ENCODE data around the gene GAB2.

Gene GAB2

DNA sequence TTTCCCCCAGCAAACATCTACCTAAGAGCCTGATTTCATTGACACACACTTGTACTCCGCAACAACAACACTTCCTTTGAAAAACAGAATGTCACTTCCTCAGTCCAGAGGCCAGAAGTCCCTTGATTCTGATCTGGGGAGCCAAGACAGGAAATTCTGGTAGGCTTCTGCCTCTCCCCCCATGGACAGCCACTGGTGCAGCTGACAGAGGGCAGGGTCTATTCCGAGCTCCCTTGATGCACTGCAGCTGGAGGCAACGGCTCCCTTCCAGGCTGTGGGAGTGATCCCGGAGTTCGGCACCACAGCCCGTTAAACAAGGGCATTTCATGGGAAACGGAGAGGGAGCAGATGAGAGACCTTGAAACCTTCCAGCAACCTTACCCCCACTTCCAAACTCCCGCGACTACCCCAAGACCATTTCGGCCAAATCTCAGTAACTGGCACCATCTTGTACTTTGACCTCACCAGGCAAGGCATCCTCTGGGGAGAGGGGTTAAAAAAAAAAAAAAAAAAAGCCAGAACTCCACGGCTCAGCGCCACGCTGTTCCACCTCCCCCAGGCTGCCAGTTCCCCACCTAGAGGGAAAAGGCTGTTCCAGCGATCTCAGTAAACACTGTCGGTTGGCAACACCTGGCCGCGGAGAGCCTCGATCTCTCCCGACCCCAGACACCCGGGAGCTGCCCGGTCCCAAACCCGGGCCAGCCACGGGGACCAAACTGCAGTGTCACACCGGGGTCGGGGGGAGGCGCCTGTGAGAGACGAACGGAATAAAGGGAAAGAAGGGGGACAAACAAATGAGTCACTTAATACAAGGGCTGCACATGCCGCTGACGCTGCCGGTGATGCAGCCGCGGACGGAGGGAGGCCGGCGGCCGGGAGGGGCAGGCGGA, 1.1 kb downstream of the GAB2 start:
- TF ChIP-seq CSDC2 (CRISPR knock-in tag; IDR thresholded peaks at IDR 0.05) (no peak), OSR1 (CRISPR knock-in tag; IDR thresholded peaks at IDR 0.05) (no peak), TCF4 (CRISPR knock-in tag; IDR thresholded peaks at IDR 0.05; ENCODE audit: borderline replicate concordance) (peak; percentile 52; the same call in 1 of the 2 replicates), ZFP3 (CRISPR knock-in tag; IDR thresholded peaks at IDR 0.05) (peak; percentile 35; the same call in 1 of the 2 replicates), ISL1 (CRISPR knock-in tag; IDR thresholded peaks at IDR 0.05) (no peak), SNAI2 (CRISPR knock-in tag; IDR thresholded peaks at IDR 0.05) (peak; percentile 31; the same call in 1 of the 2 replicates)
- TF ChIP-seq, protein P1, sequence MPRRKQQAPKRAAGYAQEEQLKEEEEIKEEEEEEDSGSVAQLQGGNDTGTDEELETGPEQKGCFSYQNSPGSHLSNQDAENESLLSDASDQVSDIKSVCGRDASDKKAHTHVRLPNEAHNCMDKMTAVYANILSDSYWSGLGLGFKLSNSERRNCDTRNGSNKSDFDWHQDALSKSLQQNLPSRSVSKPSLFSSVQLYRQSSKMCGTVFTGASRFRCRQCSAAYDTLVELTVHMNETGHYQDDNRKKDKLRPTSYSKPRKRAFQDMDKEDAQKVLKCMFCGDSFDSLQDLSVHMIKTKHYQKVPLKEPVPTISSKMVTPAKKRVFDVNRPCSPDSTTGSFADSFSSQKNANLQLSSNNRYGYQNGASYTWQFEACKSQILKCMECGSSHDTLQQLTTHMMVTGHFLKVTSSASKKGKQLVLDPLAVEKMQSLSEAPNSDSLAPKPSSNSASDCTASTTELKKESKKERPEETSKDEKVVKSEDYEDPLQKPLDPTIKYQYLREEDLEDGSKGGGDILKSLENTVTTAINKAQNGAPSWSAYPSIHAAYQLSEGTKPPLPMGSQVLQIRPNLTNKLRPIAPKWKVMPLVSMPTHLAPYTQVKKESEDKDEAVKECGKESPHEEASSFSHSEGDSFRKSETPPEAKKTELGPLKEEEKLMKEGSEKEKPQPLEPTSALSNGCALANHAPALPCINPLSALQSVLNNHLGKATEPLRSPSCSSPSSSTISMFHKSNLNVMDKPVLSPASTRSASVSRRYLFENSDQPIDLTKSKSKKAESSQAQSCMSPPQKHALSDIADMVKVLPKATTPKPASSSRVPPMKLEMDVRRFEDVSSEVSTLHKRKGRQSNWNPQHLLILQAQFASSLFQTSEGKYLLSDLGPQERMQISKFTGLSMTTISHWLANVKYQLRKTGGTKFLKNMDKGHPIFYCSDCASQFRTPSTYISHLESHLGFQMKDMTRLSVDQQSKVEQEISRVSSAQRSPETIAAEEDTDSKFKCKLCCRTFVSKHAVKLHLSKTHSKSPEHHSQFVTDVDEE (CRISPR knock-in tag; IDR thresholded peaks at IDR 0.05), result peak; percentile 16; the same call in 1 of the 2 replicates
- ATAC-seq, result peak; percentile 74

DNA sequence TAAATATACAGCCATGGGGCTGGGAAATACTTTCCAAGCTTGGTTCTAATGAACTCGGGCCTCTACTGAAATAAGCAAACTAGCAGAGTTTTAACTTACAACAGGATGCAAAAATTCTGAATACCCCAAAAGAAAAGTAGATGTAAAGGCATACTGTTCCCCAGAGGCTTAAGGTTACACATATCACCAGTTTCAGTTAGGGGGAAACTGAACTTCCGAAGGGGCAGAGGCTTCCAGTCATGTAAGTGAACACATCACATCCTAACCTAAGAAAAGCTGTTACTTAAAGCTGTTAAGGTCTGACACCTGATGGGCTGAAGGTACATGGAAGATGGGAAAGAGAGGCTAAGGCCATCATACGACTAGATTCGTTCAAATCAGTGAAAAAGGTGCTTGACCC, 2.3 kb downstream of the GAB2 start:
- ATAC-seq, result no peak

More for the DNA sequence above, 2.3 kb downstream of the GAB2 start:
- no peak for TF ChIP-seq ZFP3 (CRISPR knock-in tag; IDR thresholded peaks at IDR 0.05)
- TF ChIP-seq, protein P2, sequence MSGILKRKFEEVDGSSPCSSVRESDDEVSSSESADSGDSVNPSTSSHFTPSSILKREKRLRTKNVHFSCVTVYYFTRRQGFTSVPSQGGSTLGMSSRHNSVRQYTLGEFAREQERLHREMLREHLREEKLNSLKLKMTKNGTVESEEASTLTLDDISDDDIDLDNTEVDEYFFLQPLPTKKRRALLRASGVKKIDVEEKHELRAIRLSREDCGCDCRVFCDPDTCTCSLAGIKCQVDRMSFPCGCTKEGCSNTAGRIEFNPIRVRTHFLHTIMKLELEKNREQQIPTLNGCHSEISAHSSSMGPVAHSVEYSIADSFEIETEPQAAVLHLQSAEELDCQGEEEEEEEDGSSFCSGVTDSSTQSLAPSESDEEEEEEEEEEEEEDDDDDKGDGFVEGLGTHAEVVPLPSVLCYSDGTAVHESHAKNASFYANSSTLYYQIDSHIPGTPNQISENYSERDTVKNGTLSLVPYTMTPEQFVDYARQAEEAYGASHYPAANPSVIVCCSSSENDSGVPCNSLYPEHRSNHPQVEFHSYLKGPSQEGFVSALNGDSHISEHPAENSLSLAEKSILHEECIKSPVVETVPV (CRISPR knock-in tag; IDR thresholded peaks at IDR 0.05), result no peak
- no peak for TF ChIP-seq GLIS3 (CRISPR knock-in tag; IDR thresholded peaks at IDR 0.05)
- TF ChIP-seq, protein P1 (CRISPR knock-in tag; IDR thresholded peaks at IDR 0.05), result no peak
- TF ChIP-seq ZNF565 (CRISPR knock-in tag; conservative IDR thresholded peaks at IDR 0.05; ENCODE audit: low read depth), result no peak
- no peak for TF ChIP-seq CSDC2 (CRISPR knock-in tag; IDR thresholded peaks at IDR 0.05)
- TF ChIP-seq, protein P3, sequence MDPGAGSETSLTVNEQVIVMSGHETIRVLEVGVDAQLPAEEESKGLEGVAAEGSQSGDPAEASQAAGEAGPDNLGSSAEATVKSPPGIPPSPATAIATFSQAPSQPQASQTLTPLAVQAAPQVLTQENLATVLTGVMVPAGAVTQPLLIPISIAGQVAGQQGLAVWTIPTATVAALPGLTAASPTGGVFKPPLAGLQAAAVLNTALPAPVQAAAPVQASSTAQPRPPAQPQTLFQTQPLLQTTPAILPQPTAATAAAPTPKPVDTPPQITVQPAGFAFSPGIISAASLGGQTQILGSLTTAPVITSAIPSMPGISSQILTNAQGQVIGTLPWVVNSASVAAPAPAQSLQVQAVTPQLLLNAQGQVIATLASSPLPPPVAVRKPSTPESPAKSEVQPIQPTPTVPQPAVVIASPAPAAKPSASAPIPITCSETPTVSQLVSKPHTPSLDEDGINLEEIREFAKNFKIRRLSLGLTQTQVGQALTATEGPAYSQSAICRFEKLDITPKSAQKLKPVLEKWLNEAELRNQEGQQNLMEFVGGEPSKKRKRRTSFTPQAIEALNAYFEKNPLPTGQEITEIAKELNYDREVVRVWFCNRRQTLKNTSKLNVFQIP (CRISPR knock-in tag; IDR thresholded peaks at IDR 0.05; ENCODE audit: borderline replicate concordance, low read depth), result no peak
- no peak for TF ChIP-seq ESRRG (CRISPR knock-in tag; IDR thresholded peaks at IDR 0.05)
- TF ChIP-seq, protein P4, sequence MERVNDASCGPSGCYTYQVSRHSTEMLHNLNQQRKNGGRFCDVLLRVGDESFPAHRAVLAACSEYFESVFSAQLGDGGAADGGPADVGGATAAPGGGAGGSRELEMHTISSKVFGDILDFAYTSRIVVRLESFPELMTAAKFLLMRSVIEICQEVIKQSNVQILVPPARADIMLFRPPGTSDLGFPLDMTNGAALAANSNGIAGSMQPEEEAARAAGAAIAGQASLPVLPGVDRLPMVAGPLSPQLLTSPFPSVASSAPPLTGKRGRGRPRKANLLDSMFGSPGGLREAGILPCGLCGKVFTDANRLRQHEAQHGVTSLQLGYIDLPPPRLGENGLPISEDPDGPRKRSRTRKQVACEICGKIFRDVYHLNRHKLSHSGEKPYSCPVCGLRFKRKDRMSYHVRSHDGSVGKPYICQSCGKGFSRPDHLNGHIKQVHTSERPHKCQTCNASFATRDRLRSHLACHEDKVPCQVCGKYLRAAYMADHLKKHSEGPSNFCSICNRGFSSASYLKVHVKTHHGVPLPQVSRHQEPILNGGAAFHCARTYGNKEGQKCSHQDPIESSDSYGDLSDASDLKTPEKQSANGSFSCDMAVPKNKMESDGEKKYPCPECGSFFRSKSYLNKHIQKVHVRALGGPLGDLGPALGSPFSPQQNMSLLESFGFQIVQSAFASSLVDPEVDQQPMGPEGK (CRISPR knock-in tag; IDR thresholded peaks at IDR 0.05; ENCODE audit: borderline replicate concordance), result no peak
- no peak for TF ChIP-seq ISL1 (CRISPR knock-in tag; IDR thresholded peaks at IDR 0.05)
- no peak for TF ChIP-seq ZNF70 (CRISPR knock-in tag; IDR thresholded peaks at IDR 0.05)
- no peak for TF ChIP-seq ZC3H10 (CRISPR knock-in tag; IDR thresholded peaks at IDR 0.05)
- TF ChIP-seq, protein P5, sequence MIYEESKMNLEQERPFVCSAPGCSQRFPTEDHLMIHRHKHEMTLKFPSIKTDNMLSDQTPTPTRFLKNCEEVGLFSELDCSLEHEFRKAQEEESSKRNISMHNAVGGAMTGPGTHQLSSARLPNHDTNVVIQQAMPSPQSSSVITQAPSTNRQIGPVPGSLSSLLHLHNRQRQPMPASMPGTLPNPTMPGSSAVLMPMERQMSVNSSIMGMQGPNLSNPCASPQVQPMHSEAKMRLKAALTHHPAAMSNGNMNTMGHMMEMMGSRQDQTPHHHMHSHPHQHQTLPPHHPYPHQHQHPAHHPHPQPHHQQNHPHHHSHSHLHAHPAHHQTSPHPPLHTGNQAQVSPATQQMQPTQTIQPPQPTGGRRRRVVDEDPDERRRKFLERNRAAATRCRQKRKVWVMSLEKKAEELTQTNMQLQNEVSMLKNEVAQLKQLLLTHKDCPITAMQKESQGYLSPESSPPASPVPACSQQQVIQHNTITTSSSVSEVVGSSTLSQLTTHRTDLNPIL (CRISPR knock-in tag; IDR thresholded peaks at IDR 0.05; ENCODE audit: low read depth), result no peak
- TF ChIP-seq TCF4 (CRISPR knock-in tag; IDR thresholded peaks at IDR 0.05; ENCODE audit: borderline replicate concordance), result no peak
- TF ChIP-seq ZFP30 (CRISPR knock-in tag; IDR thresholded peaks at IDR 0.05), result no peak
- TF ChIP-seq RARB (CRISPR knock-in tag; IDR thresholded peaks at IDR 0.05), result no peak

All from SK-N-SH treated with all-trans-retinoic acid at 6 μM for 48 hours (cell line).